Omental fat pad (tissue), 4 donors: ENCODE results near the gene CTIF. TPM values are rescaled to one million over a fixed set of nuclear protein-coding genes. Genes with fewer than 3 reads are reported as not detected.

ENCODE experiments used
- ATAC-seq: fragments of 150-250 bp; one replicate; pipeline ENCODE4 v1.9.1; 2016; ENCODE audit warnings: mild to moderate bottlenecking, moderate library complexity; ENCODE audit not compliant: low FRiP score
- DNase-seq: peaks from one replicate; pipeline ENCODE4 v3.0.0-alpha.2; 2019; ENCODE audit warnings: low spot score
- CTCF ChIP-seq, 3 donors: fragments of 450-650 bp; IDR thresholded peaks; one replicate each; pipeline ENCODE4 v1.5.1; 2016 to 2017; ENCODE audit warnings: antibody characterized with exemption in 3 of 3, mild to moderate bottlenecking in 3 of 3, moderate library complexity in 2 of 3
- total RNA-seq, 4 donors: library from RNA; depleted of rRNA; stranded (reverse); fragments of >200 nt; gene quantifications; one replicate each; pipeline ENCODE4 v1.1.0, GENCODE V29; 2016

CTIF gene
- total RNA-seq, 4 donors from 2014 or later: 57.5 to 94.0 (median 72.4) TPM

GRCh38 chr18:48640566-48641270, 101.9 kb downstream of the CTIF start:
- DNase-seq (no peak), ATAC-seq (no peak)
- TF ChIP-seq CTCF (IDR thresholded peaks at IDR 0.05): no peak

- ATAC-seq: no peak
- DNase-seq: no peak
- no peak for TF ChIP-seq CTCF (IDR thresholded peaks at IDR 0.05)
Measured at GRCh38 chr18:48641981-48642380, 103.2 kb downstream of the CTIF start.

GRCh38 chr18:48642503-48642902, 103.7 kb downstream of the CTIF start:
- ATAC-seq: no peak
- no peak for TF ChIP-seq CTCF (IDR thresholded peaks at IDR 0.05)
- DNase-seq: no peak

- DNase-seq: no peak
Measured at GRCh38 chr18:48643262-48643661, 104.4 kb downstream of the CTIF start.

GRCh38 chr18:48644029-48644428, 105.2 kb downstream of the CTIF start:
- no peak for TF ChIP-seq CTCF (IDR thresholded peaks at IDR 0.05)
- no peak for DNase-seq
- no peak for ATAC-seq

More at GRCh38 chr18:48643262-48643661, 104.4 kb downstream of the CTIF start:
- TF ChIP-seq CTCF (IDR thresholded peaks at IDR 0.05): no peak
- ATAC-seq: no peak

GRCh38 chr18:48645427-48646002, 106.7 kb downstream of the CTIF start:
- no peak for DNase-seq
- TF ChIP-seq CTCF (IDR thresholded peaks at IDR 0.05): no peak
- ATAC-seq: no peak

GRCh38 chr18:48646976-48647375, 108.1 kb downstream of the CTIF start:
- no peak for TF ChIP-seq CTCF (IDR thresholded peaks at IDR 0.05)
- ATAC-seq (no peak), DNase-seq (no peak)
